DND-41 (cell line): ENCODE results near the gene MYLK4.

Experiments used
- ATAC-seq: fragments of 200-7000 bp; cut with Tn5 transposase; 3 replicates; pipeline ENCODE4 v1.9.1; 2021; ENCODE audit warnings: low read depth; ENCODE audit not compliant: insufficient read depth
- DNase-seq: peaks from one replicate; pipeline ENCODE4 v3.0.0-alpha.2; 2020
- H2AFZ ChIP-seq: 2 replicates; pipeline ENCODE4 v1.6.0; 2012; ENCODE audit warnings: low read depth, low read length
- H3K27ac ChIP-seq: 2 replicates; pipeline ENCODE4 v1.5.1; 2012; ENCODE audit warnings: low read length, inconsistent platforms
- H3K27me3 ChIP-seq: fragments of 200-600 bp; sonication (generic); 2 replicates; pipeline ENCODE4 v1.6.0; 2012; ENCODE audit warnings: low read length, mild to moderate bottlenecking, inconsistent platforms; ENCODE audit not compliant: insufficient read depth, poor library complexity
- H3K36me3 ChIP-seq: 2 replicates; pipeline ENCODE4 v1.5.1; 2012; ENCODE audit warnings: low read length, inconsistent platforms; ENCODE audit not compliant: insufficient read depth
- H3K4me1 ChIP-seq: 2 replicates; pipeline ENCODE4 v1.5.1; 2012; ENCODE audit warnings: mild to moderate bottlenecking, low read length; ENCODE audit not compliant: insufficient read depth
- H3K4me2 ChIP-seq: 2 replicates; pipeline ENCODE4 v1.6.0; 2012; ENCODE audit warnings: mild to moderate bottlenecking, moderate library complexity, low read length, inconsistent platforms; ENCODE audit not compliant: insufficient read depth
- H3K4me3 ChIP-seq, 2 experiments: fragments of 200-600 bp in 1 of 2; shearing (Covaris generic) in 1 of 2; 2 replicates each; pipeline ENCODE4 v1.5.1; 2012 to 2016; ENCODE audit warnings: inconsistent platforms in 2 of 2, low read length in 2 of 2, mild to moderate bottlenecking in 2 of 2, low read depth in 1 of 2, moderate library complexity in 1 of 2
- H3K79me2 ChIP-seq: 2 replicates; pipeline ENCODE4 v1.6.0; 2012; ENCODE audit warnings: low read length, inconsistent platforms; ENCODE audit not compliant: insufficient read depth
- H3K9ac ChIP-seq: 2 replicates; pipeline ENCODE4 v1.6.0; 2012; ENCODE audit warnings: low read depth, mild to moderate bottlenecking, inconsistent platforms, low read length, moderate library complexity
- H3K9me3 ChIP-seq: 2 replicates; pipeline ENCODE4 v1.5.1; 2012; ENCODE audit warnings: low read length, moderate library complexity, mild to moderate bottlenecking, inconsistent platforms; ENCODE audit not compliant: insufficient read depth, severe bottlenecking
- H4K20me1 ChIP-seq: 2 replicates; pipeline ENCODE4 v1.6.0; 2012; ENCODE audit warnings: low read length; ENCODE audit not compliant: insufficient read depth
- EZH2 ChIP-seq: IDR thresholded peaks from 3 replicates; pipeline ENCODE4 v1.6.1; 2012; ENCODE audit warnings: borderline replicate concordance, low read depth, mild to moderate bottlenecking, moderate library complexity, low read length, inconsistent platforms; ENCODE audit not compliant: severe bottlenecking
- TF ChIP-seq, protein P1 (sequence below): IDR thresholded peaks from 2 replicates; pipeline ENCODE4 v1.5.1; 2012; ENCODE audit warnings: borderline replicate concordance, low read length, moderate library complexity, mild to moderate bottlenecking; ENCODE audit not compliant: poor library complexity, severe bottlenecking; ENCODE audit errors: extremely low read depth

The MYLK4 gene

DNA sequence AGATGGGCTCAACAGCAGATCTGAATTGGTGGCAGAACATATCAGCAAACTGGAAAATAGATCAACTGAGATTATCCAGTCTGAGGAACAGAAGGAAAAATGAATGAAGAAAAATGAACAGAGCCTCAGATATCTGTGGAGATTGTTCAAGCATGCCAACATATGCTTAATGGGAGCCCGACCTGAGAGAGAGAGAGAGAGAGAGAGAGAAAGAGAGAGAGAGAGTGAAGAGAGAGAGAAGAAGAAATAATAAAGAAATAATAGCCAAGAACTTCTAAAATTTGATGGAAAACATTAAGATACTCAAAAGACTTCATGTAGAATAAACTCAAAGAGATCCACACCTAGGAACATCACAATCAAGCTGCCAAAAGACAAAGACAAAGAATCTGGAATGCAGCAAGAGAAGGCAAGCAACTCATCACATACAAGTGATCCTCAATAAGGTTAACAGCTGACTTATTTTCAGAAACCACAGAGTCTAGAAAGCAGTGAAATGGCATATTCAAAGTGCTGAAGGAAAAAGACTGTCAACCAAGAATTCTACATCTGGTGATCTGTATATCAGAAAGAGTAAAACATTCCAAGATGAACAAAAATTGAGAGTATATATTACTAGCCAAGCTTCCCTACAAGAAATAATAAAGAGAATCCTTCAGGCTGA is 97.2 kb downstream of the MYLK4 start:
- no peak for ATAC-seq

DNA sequence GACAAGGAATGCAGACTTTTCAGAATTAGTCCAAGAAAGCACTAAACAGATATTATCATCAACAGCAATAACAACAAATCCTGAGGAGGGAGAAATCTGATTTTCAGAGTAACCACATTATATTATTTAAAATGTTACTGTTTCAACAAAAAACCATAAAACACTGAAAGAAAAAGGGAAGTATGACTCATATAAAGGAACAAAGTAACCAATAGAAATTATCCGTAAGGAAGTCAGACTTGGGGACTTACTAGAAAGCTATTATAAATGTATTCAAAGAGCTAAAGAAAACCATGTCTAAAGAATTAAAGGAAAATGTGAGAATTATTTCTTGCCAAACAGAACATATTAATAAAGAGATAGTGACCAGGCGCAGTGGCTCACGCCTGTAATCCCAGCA is 98.1 kb downstream of the MYLK4 start:
- Histone ChIP-seq H3K4me3 (no peak overlapping the region), H3K27ac (no peak overlapping the region), H3K9me3 (no peaks in the 10 kb centered on the region), H4K20me1 (no peaks in the 10 kb centered on the region), H3K79me2 (no peaks in the 10 kb centered on the region), H3K36me3 (no peaks in the 10 kb centered on the region), H2AFZ (no peak overlapping the region), H3K4me2 (no peak overlapping the region), H3K4me1 (no peaks in the 10 kb centered on the region), H3K9ac (no peak overlapping the region), H3K27me3 (peaks cover under 1% of the 10 kb centered on the region)
- TF ChIP-seq EZH2: no peak
- TF ChIP-seq, protein P1, sequence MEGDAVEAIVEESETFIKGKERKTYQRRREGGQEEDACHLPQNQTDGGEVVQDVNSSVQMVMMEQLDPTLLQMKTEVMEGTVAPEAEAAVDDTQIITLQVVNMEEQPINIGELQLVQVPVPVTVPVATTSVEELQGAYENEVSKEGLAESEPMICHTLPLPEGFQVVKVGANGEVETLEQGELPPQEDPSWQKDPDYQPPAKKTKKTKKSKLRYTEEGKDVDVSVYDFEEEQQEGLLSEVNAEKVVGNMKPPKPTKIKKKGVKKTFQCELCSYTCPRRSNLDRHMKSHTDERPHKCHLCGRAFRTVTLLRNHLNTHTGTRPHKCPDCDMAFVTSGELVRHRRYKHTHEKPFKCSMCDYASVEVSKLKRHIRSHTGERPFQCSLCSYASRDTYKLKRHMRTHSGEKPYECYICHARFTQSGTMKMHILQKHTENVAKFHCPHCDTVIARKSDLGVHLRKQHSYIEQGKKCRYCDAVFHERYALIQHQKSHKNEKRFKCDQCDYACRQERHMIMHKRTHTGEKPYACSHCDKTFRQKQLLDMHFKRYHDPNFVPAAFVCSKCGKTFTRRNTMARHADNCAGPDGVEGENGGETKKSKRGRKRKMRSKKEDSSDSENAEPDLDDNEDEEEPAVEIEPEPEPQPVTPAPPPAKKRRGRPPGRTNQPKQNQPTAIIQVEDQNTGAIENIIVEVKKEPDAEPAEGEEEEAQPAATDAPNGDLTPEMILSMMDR: no peak
- ATAC-seq: no peak
- DNase-seq: no peak

More for the DNA sequence above, 97.2 kb downstream of the MYLK4 start:
- no peaks in the 10 kb centered on the region for H3K9me3 ChIP-seq
- H3K27me3 ChIP-seq: peaks cover 3% of the 10 kb centered on the region
- no peak overlapping the region for H3K9ac ChIP-seq
- H3K36me3 ChIP-seq: no peaks in the 10 kb centered on the region
- no peak for DNase-seq
- no peak overlapping the region for H3K27ac ChIP-seq
- no peaks in the 10 kb centered on the region for H3K4me1 ChIP-seq
- no peak overlapping the region for H2AFZ ChIP-seq
- TF ChIP-seq, protein P1: no peak
- no peak for TF ChIP-seq EZH2
- no peaks in the 10 kb centered on the region for H4K20me1 ChIP-seq
- no peak overlapping the region for H3K4me2 ChIP-seq
- H3K4me3 ChIP-seq: no peak overlapping the region
- H3K79me2 ChIP-seq: no peaks in the 10 kb centered on the region

DNA sequence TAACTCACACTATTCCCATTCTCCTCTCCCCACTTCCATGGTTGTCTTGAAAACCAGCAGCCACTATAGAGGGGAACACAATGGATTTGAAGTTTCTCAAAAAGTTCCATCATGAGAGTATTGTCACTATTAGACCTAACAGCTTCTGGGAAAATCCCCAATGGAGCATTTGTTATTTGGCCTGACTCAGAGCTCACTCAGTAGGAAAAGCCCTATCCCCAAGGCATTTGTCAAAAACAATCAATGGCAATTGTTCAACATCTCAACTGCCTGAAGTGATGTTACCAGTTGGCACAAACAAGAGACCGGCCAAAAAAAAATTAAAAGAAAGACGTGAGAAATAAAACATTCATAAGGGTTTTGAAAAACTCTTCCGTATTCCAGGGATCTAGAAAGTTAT is 98.8 kb downstream of the MYLK4 start:
- H3K4me2 ChIP-seq: no peak overlapping the region
- no peaks in the 10 kb centered on the region for H3K4me1 ChIP-seq
- DNase-seq: no peak
- no peak overlapping the region for H3K27ac ChIP-seq
- ATAC-seq: no peak
- no peak overlapping the region for H2AFZ ChIP-seq
- no peaks in the 10 kb centered on the region for H3K79me2 ChIP-seq
- no peak overlapping the region for H3K4me3 ChIP-seq
- no peaks in the 10 kb centered on the region for H3K36me3 ChIP-seq
- H3K27me3 ChIP-seq: peaks cover 5% of the 10 kb centered on the region
- no peak overlapping the region for H3K9ac ChIP-seq
- no peaks in the 10 kb centered on the region for H4K20me1 ChIP-seq
- no peak for TF ChIP-seq EZH2
- TF ChIP-seq, protein P1: no peak
- H3K9me3 ChIP-seq: no peaks in the 10 kb centered on the region
